GM23248 (cell line): ENCODE measurements around the gene CLEC19A.

Experiments used
- EZH2 ChIP-seq: fragments of 200-600 bp; sonication (generic); IDR thresholded peaks from 2 replicates; pipeline ENCODE4 v1.6.1; 2018; ENCODE audit warnings: antibody characterized with exemption, mild to moderate bottlenecking; ENCODE audit not compliant: insufficient read depth, poor library complexity, severe bottlenecking
- EZH2phosphoT487 ChIP-seq: fragments of 200-600 bp; sonication (generic); IDR thresholded peaks from 2 replicates; pipeline ENCODE4 v1.6.1; 2018; ENCODE audit warnings: antibody characterized with exemption, moderate library complexity, mild to moderate bottlenecking, low read depth; ENCODE audit not compliant: insufficient read depth

- no peak for TF ChIP-seq EZH2
- TF ChIP-seq EZH2phosphoT487: no peak
Observed at GRCh38 chr16:19241512-19241911, 44.0 kb upstream of the CLEC19A start.
